AG04450 (cell line): ENCODE results near the gene SLC30A2. TPM values are rescaled to one million over a fixed set of nuclear protein-coding genes. Genes with fewer than 3 reads are reported as not detected.
"Not testable (repeated sequence)": the region's sequence is repeated elsewhere in the genome, so short reads cannot be mapped to it uniquely, and the experiment has no call there.

Source experiments
- CTCF ChIA-PET: fragments of 300-600, 350-600 bp; formaldehyde crosslinking; extraction: SDS; loops from one replicate; lab custom pipeline; 2022; ENCODE audit warnings: antibody characterized with exemption, inconsistent platforms; lab: Charles Lee
- POLR2A ChIA-PET: fragments of 350-600 bp; formaldehyde crosslinking; extraction: SDS; loops from one replicate; lab custom pipeline; 2021; ENCODE audit warnings: antibody characterized with exemption, inconsistent platforms; lab: Yijun Ruan, JAX
- DNase-seq: peaks from one replicate; pipeline ENCODE4 v3.0.0-alpha.2; 2011; ENCODE audit warnings: low read depth, low spot score
- H3K27ac ChIP-seq: one replicate; pipeline ENCODE4 v1.5.1; 2012; ENCODE audit warnings: low read depth, low read length, control low read depth
- H3K27me3 ChIP-seq: one replicate; pipeline ENCODE4 v1.6.0; 2012; ENCODE audit warnings: low read length; ENCODE audit not compliant: control insufficient read depth, insufficient read depth
- H3K4me3 ChIP-seq: 2 replicates; pipeline ENCODE4 v1.5.1; 2011; ENCODE audit warnings: mild to moderate bottlenecking, low read depth, low read length, control low read depth
- H3K9me3 ChIP-seq: 2 replicates; pipeline ENCODE4 v1.5.1; 2012; ENCODE audit warnings: low read length; ENCODE audit not compliant: control insufficient read depth, insufficient read depth
- polyA minus RNA-seq: library from RNA; depleted of rRNA, polyadenylated mRNA; stranded (reverse); fragments of >200 nt; gene quantifications from 2 replicates; pipeline ENCODE4 v1.2.3, GENCODE V29; 2011; rRNA and poly(A)+ RNA removed
- polyA plus RNA-seq: library from polyadenylated mRNA; depleted of rRNA; stranded (reverse); fragments of >200 nt; gene quantifications from 2 replicates; pipeline ENCODE4 v1.2.3, GENCODE V29; 2011; rRNA removed
- TF ChIP-seq, protein P1 (sequence below): IDR thresholded peaks from 2 replicates; pipeline ENCODE4 v1.5.1; 2011; ENCODE audit warnings: low read depth, low read length, control low read depth, inconsistent platforms

Gene SLC30A2, protein sequence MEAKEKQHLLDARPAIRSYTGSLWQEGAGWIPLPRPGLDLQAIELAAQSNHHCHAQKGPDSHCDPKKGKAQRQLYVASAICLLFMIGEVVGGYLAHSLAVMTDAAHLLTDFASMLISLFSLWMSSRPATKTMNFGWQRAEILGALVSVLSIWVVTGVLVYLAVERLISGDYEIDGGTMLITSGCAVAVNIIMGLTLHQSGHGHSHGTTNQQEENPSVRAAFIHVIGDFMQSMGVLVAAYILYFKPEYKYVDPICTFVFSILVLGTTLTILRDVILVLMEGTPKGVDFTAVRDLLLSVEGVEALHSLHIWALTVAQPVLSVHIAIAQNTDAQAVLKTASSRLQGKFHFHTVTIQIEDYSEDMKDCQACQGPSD
- polyA plus RNA-seq (not detected in 2 replicates), polyA minus RNA-seq (not detected in 2 replicates)

DNA sequence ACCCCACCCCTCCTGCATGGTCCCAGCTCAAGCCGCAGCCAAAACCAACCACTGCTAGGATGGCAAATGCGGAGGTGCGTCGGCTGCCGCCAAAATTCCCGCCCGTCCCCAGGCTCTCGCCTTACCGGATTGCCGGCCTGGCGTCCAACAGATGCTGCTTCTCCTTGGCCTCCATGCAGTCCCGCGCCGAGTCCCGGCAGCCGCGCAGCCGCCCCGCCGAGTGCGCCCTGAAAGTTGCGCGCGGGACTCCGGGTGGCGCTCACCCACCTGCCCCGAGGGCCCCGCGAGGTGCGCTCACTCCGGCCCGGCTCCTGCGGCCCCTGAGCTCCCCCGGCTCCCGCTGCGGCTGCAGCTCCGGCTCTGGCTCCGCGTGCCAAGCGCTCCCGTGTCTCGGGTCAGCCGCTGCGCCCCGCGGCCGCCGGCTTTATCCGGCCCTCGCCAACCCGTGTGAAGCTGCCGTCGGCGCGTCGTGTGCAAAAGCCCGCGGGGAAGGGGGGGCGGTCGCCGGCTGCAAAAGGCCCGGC is at the start of gene SLC30A2:
TSS of gene SLC30A2 (minus strand) at position 397 of the 524 bp plus-strand sequence. CDS start at position 175, 222 bp downstream.
- Histone ChIP-seq H3K27me3 (peaks cover 82% of the 10 kb centered on the region), H3K4me3 (no peak within 1 kb of the TSS), H3K9me3 (no peaks in the 10 kb centered on the region), H3K27ac (no peak within 1 kb of the TSS)
- ChIA-PET CTCF (interaction anchor here (1.3 to 1.6 kb wide), 2 partner anchors 9 to 12 kb away, joined by 3 to 9 read pairs; no protein-coding TSS in a partner anchor), POLR2A (no interaction called here)
- no peak for DNase-seq
- TF ChIP-seq, protein P1, sequence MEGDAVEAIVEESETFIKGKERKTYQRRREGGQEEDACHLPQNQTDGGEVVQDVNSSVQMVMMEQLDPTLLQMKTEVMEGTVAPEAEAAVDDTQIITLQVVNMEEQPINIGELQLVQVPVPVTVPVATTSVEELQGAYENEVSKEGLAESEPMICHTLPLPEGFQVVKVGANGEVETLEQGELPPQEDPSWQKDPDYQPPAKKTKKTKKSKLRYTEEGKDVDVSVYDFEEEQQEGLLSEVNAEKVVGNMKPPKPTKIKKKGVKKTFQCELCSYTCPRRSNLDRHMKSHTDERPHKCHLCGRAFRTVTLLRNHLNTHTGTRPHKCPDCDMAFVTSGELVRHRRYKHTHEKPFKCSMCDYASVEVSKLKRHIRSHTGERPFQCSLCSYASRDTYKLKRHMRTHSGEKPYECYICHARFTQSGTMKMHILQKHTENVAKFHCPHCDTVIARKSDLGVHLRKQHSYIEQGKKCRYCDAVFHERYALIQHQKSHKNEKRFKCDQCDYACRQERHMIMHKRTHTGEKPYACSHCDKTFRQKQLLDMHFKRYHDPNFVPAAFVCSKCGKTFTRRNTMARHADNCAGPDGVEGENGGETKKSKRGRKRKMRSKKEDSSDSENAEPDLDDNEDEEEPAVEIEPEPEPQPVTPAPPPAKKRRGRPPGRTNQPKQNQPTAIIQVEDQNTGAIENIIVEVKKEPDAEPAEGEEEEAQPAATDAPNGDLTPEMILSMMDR: no peak

DNA sequence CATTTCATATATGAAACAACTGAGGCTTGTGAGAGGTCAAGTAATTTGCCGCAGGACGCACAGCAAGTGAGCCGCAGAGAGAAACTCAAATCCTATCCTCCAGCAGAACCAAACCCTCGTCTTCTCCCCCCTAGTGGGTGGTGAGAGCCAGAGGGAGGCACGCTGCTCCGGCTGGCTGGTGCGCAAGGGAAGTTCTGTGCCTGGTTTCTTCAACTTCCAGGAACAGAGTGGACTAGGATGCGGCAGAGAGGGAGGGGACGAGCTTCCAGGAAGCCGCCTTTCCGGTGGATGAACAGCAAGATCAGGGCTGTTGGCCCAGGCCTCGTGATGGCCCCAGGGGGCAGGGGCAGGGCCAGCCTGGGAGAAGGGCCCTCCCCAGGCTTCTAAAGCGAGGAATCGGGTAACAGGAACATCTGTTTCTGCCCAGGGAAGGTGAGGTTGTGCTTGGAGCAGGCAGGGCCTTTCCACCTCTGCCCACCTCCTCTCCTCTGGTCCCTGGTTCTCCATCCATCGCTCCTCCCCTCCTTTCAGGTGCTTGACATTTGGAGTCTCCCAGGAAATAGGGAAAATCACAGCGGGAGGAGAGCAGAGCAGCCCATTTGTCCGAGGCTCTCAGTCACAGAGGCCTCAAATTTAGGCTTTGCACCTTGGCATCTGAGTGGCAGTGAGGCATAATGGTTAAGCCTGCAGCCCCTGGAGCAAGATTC is 48.9 kb upstream of the SLC30A2 start:
- Histone ChIP-seq H3K4me3 (no peak overlapping the region), H3K27me3 (peaks cover 32% of the 10 kb centered on the region), H3K27ac (no peak overlapping the region), H3K9me3 (no peaks in the 10 kb centered on the region; the same call in 1 of the 2 replicates)
- TF ChIP-seq, protein P1: 0 out of 2 replicates have a peak, but pooled peaks have one; percentile 3
- POLR2A ChIA-PET: no interaction called here
- no peak for DNase-seq
- CTCF ChIA-PET: no interaction called here

DNA sequence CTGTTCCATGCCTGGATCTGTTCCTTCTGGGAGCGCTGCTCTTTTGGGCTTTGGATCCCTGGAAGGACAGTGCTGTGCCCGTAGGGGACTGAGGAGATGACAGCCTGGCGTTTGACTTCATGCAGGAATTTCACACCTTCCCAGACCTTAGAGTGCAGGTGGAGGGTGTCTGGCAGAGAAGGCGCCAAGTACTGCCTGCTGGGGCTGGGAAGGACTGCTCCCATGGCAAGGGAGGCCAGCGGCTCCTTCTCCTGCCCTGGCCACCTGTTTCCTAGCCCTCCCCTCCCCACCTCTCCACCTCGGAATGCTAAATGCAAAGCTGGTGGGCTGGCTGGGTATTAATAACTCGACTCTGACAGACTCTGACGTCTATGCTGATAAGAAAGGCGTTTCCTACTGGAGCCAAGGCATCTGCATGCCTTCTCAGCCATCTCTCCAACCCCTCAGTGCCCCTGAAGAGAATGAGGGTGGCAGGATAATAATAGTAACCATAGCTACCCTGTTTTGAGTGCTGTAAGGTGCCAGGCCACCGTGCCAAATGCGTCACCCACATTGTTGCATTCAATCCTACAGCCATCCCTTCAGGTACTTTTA is 48.3 kb upstream of the SLC30A2 start:
- TF ChIP-seq, protein P1: no peak
- H3K9me3 ChIP-seq: no peaks in the 10 kb centered on the region; the same call in 1 of the 2 replicates
- no peak overlapping the region for H3K4me3 ChIP-seq
- POLR2A ChIA-PET: no interaction called here
- no peak for DNase-seq
- H3K27me3 ChIP-seq: peaks cover 32% of the 10 kb centered on the region
- CTCF ChIA-PET: no interaction called here
- H3K27ac ChIP-seq: no peak overlapping the region

DNA sequence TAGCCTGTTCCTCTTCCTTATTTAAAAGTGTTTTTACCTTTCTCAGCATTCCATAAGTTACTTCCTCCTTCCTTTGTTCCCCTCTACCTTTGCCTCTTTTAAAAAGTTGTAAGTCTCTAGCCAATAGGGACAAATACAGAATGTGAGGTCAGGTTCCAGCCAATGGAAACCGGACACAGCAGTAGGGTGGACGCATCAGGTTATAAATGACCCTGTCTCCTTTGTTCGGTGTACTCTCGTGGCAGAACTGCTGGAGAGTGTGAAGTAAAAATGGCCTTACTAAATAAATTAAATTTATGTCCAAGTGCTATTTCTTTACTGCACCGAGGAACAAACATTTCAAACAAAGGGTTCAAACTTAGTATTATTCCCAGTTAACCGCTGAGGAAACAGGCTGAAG is 47.7 kb upstream of the SLC30A2 start:
- H3K27ac ChIP-seq, POLR2A ChIA-PET, H3K4me3 ChIP-seq, H3K9me3 ChIP-seq, DNase-seq, CTCF ChIA-PET: not testable (repeated sequence)
- peaks cover 32% of the 10 kb centered on the region for H3K27me3 ChIP-seq

DNA sequence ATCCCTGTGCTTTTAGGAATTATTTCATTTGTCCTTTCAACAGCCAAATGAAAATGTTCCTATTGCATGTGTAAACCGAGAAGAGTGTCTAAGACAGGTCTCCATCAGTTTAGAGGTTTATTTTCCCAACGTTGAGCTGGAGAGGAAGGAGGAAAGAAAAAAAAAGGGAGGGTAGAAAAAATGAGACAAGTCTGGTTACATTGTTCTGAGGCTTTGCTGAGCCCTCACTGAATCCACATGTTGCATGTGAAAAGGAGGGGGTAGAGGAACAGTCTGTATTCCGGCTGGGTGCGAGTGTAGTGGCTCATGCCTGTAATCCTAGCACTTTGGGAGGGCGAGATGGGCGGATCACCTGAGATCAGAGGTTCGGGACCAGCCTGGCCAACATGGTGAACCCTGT is 46.5 kb upstream of the SLC30A2 start:
- DNase-seq: no peak
- no peak overlapping the region for H3K27ac ChIP-seq
- ChIA-PET CTCF (interaction anchor here (1.3 kb wide), 1 partner anchor 52 kb away, joined by 5 read pairs; no protein-coding TSS in a partner anchor), POLR2A (no interaction called here)
- no peak overlapping the region for H3K4me3 ChIP-seq
- no peaks in the 10 kb centered on the region; the same call in 1 of the 2 replicates for H3K9me3 ChIP-seq
- TF ChIP-seq, protein P1: no peak
- H3K27me3 ChIP-seq: peaks cover 32% of the 10 kb centered on the region
